Fibroblast of lung (primary cell): ENCODE measurements around the gene NFKBIL1. TPM values are rescaled to one million over a fixed set of nuclear protein-coding genes. Genes with fewer than 3 reads are reported as not detected.

Source experiments
- DNase-seq, 2 donors: peaks; one replicate each; pipeline versions ENCODE4 v3.0.0 to v3.0.0-alpha.2; 2010; ENCODE audit warnings: low read depth in 2 of 2
- H2AFZ ChIP-seq: 2 replicates; pipeline ENCODE4 v1.5.1; 2012; ENCODE audit warnings: low read length, control low read depth, inconsistent platforms
- H3K27ac ChIP-seq: 2 replicates; pipeline ENCODE4 v1.5.1; 2011; ENCODE audit warnings: low read length, control low read depth; ENCODE audit not compliant: insufficient read depth
- H3K27me3 ChIP-seq: 2 replicates; pipeline ENCODE4 v1.5.1; 2011; ENCODE audit warnings: mild to moderate bottlenecking, low read length; ENCODE audit not compliant: control insufficient read depth, insufficient read depth
- H3K36me3 ChIP-seq: 2 replicates; pipeline ENCODE4 v1.5.1; 2011; ENCODE audit warnings: low read length; ENCODE audit not compliant: control insufficient read depth, insufficient read depth
- H3K4me1 ChIP-seq: 2 replicates; pipeline ENCODE4 v1.5.1; 2011; ENCODE audit warnings: low read length; ENCODE audit not compliant: control insufficient read depth, insufficient read depth; ENCODE audit errors: extremely low read depth
- H3K4me2 ChIP-seq: 2 replicates; pipeline ENCODE4 v1.5.1; 2011; ENCODE audit warnings: low read length, control low read depth; ENCODE audit not compliant: insufficient read depth; ENCODE audit errors: extremely low read depth
- H3K4me3 ChIP-seq, 4 experiments: fragments of 200-600 bp in 1 of 4; sonication (generic) in 1 of 4; replicated peaks in 1 of 4; 2 replicates each; pipeline ENCODE4 v1.5.1; 2011 to 2016; ENCODE audit warnings: low read length in 4 of 4, low read depth in 3 of 4, mild to moderate bottlenecking in 3 of 4, control low read depth in 2 of 4, inconsistent platforms in 1 of 4, mixed read lengths in 1 of 4; ENCODE audit not compliant: insufficient read depth in 1 of 4; ENCODE audit errors: control extremely low read depth in 1 of 4
- H3K79me2 ChIP-seq: 2 replicates; pipeline ENCODE4 v1.5.1; 2012; ENCODE audit warnings: mild to moderate bottlenecking, low read length, inconsistent platforms; ENCODE audit not compliant: control insufficient read depth, insufficient read depth
- H3K9ac ChIP-seq: 2 replicates; pipeline ENCODE4 v1.5.1; 2011; ENCODE audit warnings: mild to moderate bottlenecking, low read length, control low read depth; ENCODE audit not compliant: insufficient read depth
- H3K9me3 ChIP-seq: 2 replicates; pipeline ENCODE4 v1.5.1; 2012; ENCODE audit warnings: low read depth, low read length; ENCODE audit not compliant: control insufficient read depth, insufficient read depth
- H4K20me1 ChIP-seq: 2 replicates; pipeline ENCODE4 v1.5.1; 2011; ENCODE audit warnings: low read length; ENCODE audit not compliant: control insufficient read depth, insufficient read depth; ENCODE audit errors: extremely low read depth
- CTCF ChIP-seq, 2 donors: IDR thresholded peaks in 1 of 2; conservative IDR thresholded peaks in 1 of 2; 1 replicate in 1 of 2; 2 replicates in 1 of 2; pipeline ENCODE4 v1.5.1; 2011 to 2012; ENCODE audit warnings: low read length in 2 of 2, control low read depth in 1 of 2, inconsistent platforms in 1 of 2, low read depth in 1 of 2, mild to moderate bottlenecking in 1 of 2
- EZH2 ChIP-seq: IDR thresholded peaks from 2 replicates; pipeline ENCODE4 v1.5.1; 2012; ENCODE audit warnings: low read length, control low read depth, mild to moderate bottlenecking; ENCODE audit errors: missing control alignments
- polyA plus RNA-seq, 2 donors: library from polyadenylated mRNA; depleted of rRNA in 1 of 2; stranded (reverse) in 1 of 2; unstranded in 1 of 2; fragments of >200 nt; gene quantifications; 2 replicates each; pipeline ENCODE4 v1.2.1, GENCODE V29; 2011 to 2012; ENCODE audit warnings: missing spikeins in 1 of 2
- total RNA-seq: library from RNA; depleted of rRNA; stranded (reverse); fragments of >200 nt; gene quantifications from 2 replicates; pipeline ENCODE4 v1.2.1, GENCODE V29; 2014

Gene NFKBIL1
- total and polyA plus RNA-seq, 2 donors (not counting 1 experiment from before 2014, with no cell fraction given) = 5.1 to 44.3 TPM

GRCh38 chr6:31545291-31545690 lies 2.1 kb upstream of the NFKBIL1 start:
- Histone ChIP-seq H3K4me3 (peak overlapping the region in 1 of 4 experiments; percentile 71), H3K27ac (no peak overlapping the region), H3K4me2 (no peak overlapping the region), H3K79me2 (peaks cover 23% of the 10 kb centered on the region), H3K9me3 (no peaks in the 10 kb centered on the region), H3K4me1 (peaks cover 6% of the 10 kb centered on the region), H3K27me3 (no peaks in the 10 kb centered on the region), H2AFZ (no peak overlapping the region), H4K20me1 (no peaks in the 10 kb centered on the region), H3K36me3 (no peaks in the 10 kb centered on the region), H3K9ac (no peak overlapping the region)
- TF ChIP-seq CTCF (conservative IDR thresholded peaks at IDR 0.05 in 1 of 2, IDR thresholded peaks at IDR 0.05 in 1 of 2; ENCODE audit: low read depth in 1 of 2, low read length in 2 of 2) (no peak), EZH2 (no peak)
- DNase-seq = no peak

- peak within 1 kb of the TSS; percentile 51 to 76 (median 67) for H3K4me3 ChIP-seq
- peak within 1 kb of the TSS; percentile 93 for H2AFZ ChIP-seq
- H3K9me3 ChIP-seq = no peaks in the 10 kb centered on the region
- no peaks in the 10 kb centered on the region for H3K27me3 ChIP-seq
- no peaks in the 10 kb centered on the region for H3K36me3 ChIP-seq
- peaks cover 6% of the 10 kb centered on the region for H3K4me1 ChIP-seq
- peaks cover 12% of the 10 kb centered on the region for H3K79me2 ChIP-seq
- TF ChIP-seq CTCF (conservative IDR thresholded peaks at IDR 0.05 in 1 of 2, IDR thresholded peaks at IDR 0.05 in 1 of 2; ENCODE audit: low read depth in 1 of 2, low read length in 2 of 2) (peak; percentile 98 to 99), EZH2 (no peak)
- peak within 1 kb of the TSS; percentile 87 for H3K27ac ChIP-seq
- peak within 1 kb of the TSS; percentile 87 for H3K4me2 ChIP-seq
- H3K9ac ChIP-seq = no peak within 1 kb of the TSS
- no peaks in the 10 kb centered on the region for H4K20me1 ChIP-seq
- peak; percentile 88 to 97 for DNase-seq
Observed at GRCh38 chr6:31546339-31546957, 960 bp upstream of the NFKBIL1 start, which contains the start of gene ATP6V1G2. Gene ATP6V1G2 (minus strand): TSS chr6:31546608. CDS start chr6:31546559, 49 bp downstream.

- Histone ChIP-seq H3K9ac (peak overlapping the region; percentile 74), H2AFZ (no peak overlapping the region), H3K9me3 (no peaks in the 10 kb centered on the region), H3K27ac (peak overlapping the region; percentile 87), H3K4me2 (peak overlapping the region; percentile 80), H3K4me3 (peak overlapping the region; percentile 51 to 76 (median 67)), H3K79me2 (peaks cover 8% of the 10 kb centered on the region), H3K36me3 (no peaks in the 10 kb centered on the region), H4K20me1 (no peaks in the 10 kb centered on the region), H3K4me1 (peaks cover 6% of the 10 kb centered on the region), H3K27me3 (no peaks in the 10 kb centered on the region)
- TF ChIP-seq EZH2 (no peak), CTCF (conservative IDR thresholded peaks at IDR 0.05 in 1 of 2, IDR thresholded peaks at IDR 0.05 in 1 of 2; ENCODE audit: low read depth in 1 of 2, low read length in 2 of 2) (no peak)
- no peak for DNase-seq
Observed at GRCh38 chr6:31547727-31548543, 527 bp downstream of the NFKBIL1 start.
